GM12878 (cell line): ENCODE results near the gene SEPTIN11. TPM values are rescaled to one million over a fixed set of nuclear protein-coding genes. Genes with fewer than 3 reads are reported as not detected.
A peak's percentile ranks its signal among the peaks of the same experiment; 100 is the strongest.

Experiments
- ATAC-seq: fragments of 200-7000 bp; cut with Tn5 transposase; 3 replicates; pipeline ENCODE4 v1.9.1; 2020; ENCODE audit warnings: mild to moderate bottlenecking, moderate library complexity
- BruUV-seq: library from RNA; stranded (reverse); fragments of 400-500 nt; replicated peaks from 2 replicates; lab custom pipeline; 2021; lab: Mats Ljungman, UMichigan
- CTCF ChIA-PET: fragments of 300-600 bp; sonication (Branson Sonifier 250); formaldehyde crosslinking; extraction: SDS; loops from one replicate; lab custom pipeline; 2021; ENCODE audit warnings: inconsistent platforms; lab: Yijun Ruan, JAX
- POLR2A ChIA-PET: fragments of 350-600 bp; formaldehyde crosslinking; extraction: SDS; loops from one replicate; lab custom pipeline; 2021; ENCODE audit warnings: inconsistent platforms; lab: Charles Lee
- RAD21 ChIA-PET: fragments of 300-600 bp; sonication (Branson Sonifier 250); formaldehyde crosslinking; loops from one replicate; lab custom pipeline; 2023; ENCODE audit warnings: antibody characterized with exemption; ENCODE audit not compliant: unreplicated experiment; lab: Charles Lee
- SMC1A ChIA-PET: fragments of 300-600 bp; sonication (Branson Sonifier 250); formaldehyde crosslinking; loops from one replicate; lab custom pipeline; 2023; ENCODE audit not compliant: unreplicated experiment, uncharacterized antibody; lab: Charles Lee
- DNase-seq: peaks from one replicate; pipeline ENCODE4 v3.0.0-alpha.2; 2011; ENCODE audit warnings: low read depth, low spot score
- FAIRE-seq: peaks from 3 replicates; lab custom pipeline; 2011; peaks lifted over from hg19 to GRCh38; lab: Jason Lieb, UNC
- H2AFZ ChIP-seq: 2 replicates; pipeline ENCODE4 v1.6.0; 2011; ENCODE audit warnings: low read depth, low read length, control low read depth; ENCODE audit not compliant: control insufficient read depth
- H3K27ac ChIP-seq: 2 replicates; pipeline ENCODE4 v1.5.1; 2011; ENCODE audit warnings: control low read depth; ENCODE audit not compliant: control insufficient read depth, insufficient read depth
- H3K27me3 ChIP-seq, 2 experiments: replicated peaks in 1 of 2; 2 replicates each; pipeline versions ENCODE4 v1.6.0 to v1.6.1; 2011; ENCODE audit warnings: low read length in 1 of 2; ENCODE audit not compliant: control insufficient read depth in 2 of 2, insufficient read depth in 2 of 2
- H3K36me3 ChIP-seq, 2 experiments: 2 replicates each; pipeline ENCODE4 v1.5.1; 2011; ENCODE audit warnings: low read length in 1 of 2; ENCODE audit not compliant: control insufficient read depth in 2 of 2, insufficient read depth in 2 of 2
- H3K4me1 ChIP-seq: 2 replicates; pipeline ENCODE4 v1.6.1; 2011; ENCODE audit warnings: mild to moderate bottlenecking, low read length, moderate library complexity, mixed read lengths; ENCODE audit not compliant: control insufficient read depth, insufficient read depth
- H3K4me2 ChIP-seq: 2 replicates; pipeline ENCODE4 v1.6.0; 2011; ENCODE audit warnings: control low read depth; ENCODE audit not compliant: control insufficient read depth, insufficient read depth
- H3K4me3 ChIP-seq: fragments of 200-600 bp; sonication (generic); 2 replicates; pipeline ENCODE4 v1.5.1; 2016
- H3K79me2 ChIP-seq: 2 replicates; pipeline ENCODE4 v1.6.0; 2011; ENCODE audit warnings: low read length; ENCODE audit not compliant: control insufficient read depth, insufficient read depth
- H3K9ac ChIP-seq: 2 replicates; pipeline ENCODE4 v1.8.0; 2011; ENCODE audit warnings: low read length, control low read depth, mixed read lengths; ENCODE audit not compliant: control insufficient read depth, insufficient read depth
- H3K9me3 ChIP-seq: replicated peaks from 3 replicates; pipeline ENCODE4 v1.5.1; 2011; ENCODE audit warnings: mild to moderate bottlenecking, low read length; ENCODE audit not compliant: control insufficient read depth, insufficient read depth
- H4K20me1 ChIP-seq: 2 replicates; pipeline ENCODE4 v1.6.0; 2011; ENCODE audit not compliant: control insufficient read depth, insufficient read depth
- BRCA1 ChIP-seq: IDR thresholded peaks from 2 replicates; pipeline ENCODE4 v1.6.1; 2011; ENCODE audit warnings: low read depth, low read length, improper control_type of control experiment
- CBX5 ChIP-seq: sonication (generic); IDR thresholded peaks from 2 replicates; pipeline ENCODE4 v1.6.1; 2016; ENCODE audit warnings: low read depth, moderate library complexity, mild to moderate bottlenecking, inconsistent platforms
- CREM ChIP-seq: IDR thresholded peaks from 2 replicates; pipeline ENCODE4 v1.6.1; 2014; ENCODE audit warnings: antibody characterized with exemption, low read depth
- EED ChIP-seq: sonication (generic); IDR thresholded peaks from 2 replicates; pipeline ENCODE4 v1.6.1; 2016; ENCODE audit warnings: antibody characterized with exemption, low read depth
- ESRRA ChIP-seq: IDR thresholded peaks from 2 replicates; pipeline ENCODE4 v1.6.1; 2012; ENCODE audit warnings: mild to moderate bottlenecking, low read length, improper control_type of control experiment
- IKZF1 ChIP-seq: fragments of 450-650 bp; conservative IDR thresholded peaks from 2 replicates; pipeline ENCODE4 v1.6.1; 2017; ENCODE audit warnings: antibody characterized with exemption, mild to moderate bottlenecking
- IKZF2 ChIP-seq, 2 experiments: fragments of 450-650 bp; IDR thresholded peaks; 2 replicates each; pipeline ENCODE4 v1.6.1; 2017; ENCODE audit warnings: mild to moderate bottlenecking in 2 of 2, moderate library complexity in 2 of 2
- MEF2B ChIP-seq: fragments of 450-650 bp; IDR thresholded peaks from 2 replicates; pipeline ENCODE4 v1.6.1; 2018; ENCODE audit warnings: mild to moderate bottlenecking, moderate library complexity; ENCODE audit not compliant: partially characterized antibody, poor library complexity, severe bottlenecking
- NKRF ChIP-seq: fragments of 450-650 bp; conservative IDR thresholded peaks from 2 replicates; pipeline ENCODE4 v1.6.1; 2017; ENCODE audit warnings: mild to moderate bottlenecking, moderate library complexity
- POLR2AphosphoS5 ChIP-seq: IDR thresholded peaks from 2 replicates; pipeline ENCODE4 v1.6.1; 2011; ENCODE audit warnings: mild to moderate bottlenecking, low read length, inconsistent platforms
- RAD51 ChIP-seq: fragments of 450-650 bp; IDR thresholded peaks from 2 replicates; pipeline ENCODE4 v1.6.1; 2016; ENCODE audit warnings: moderate library complexity, mild to moderate bottlenecking, inconsistent platforms
- RUNX3 ChIP-seq: IDR thresholded peaks from 2 replicates; pipeline ENCODE4 v1.6.1; 2012; ENCODE audit warnings: low read length, inconsistent platforms
- SIX5 ChIP-seq: IDR thresholded peaks from 2 replicates; pipeline ENCODE4 v1.6.1; 2011; ENCODE audit warnings: mild to moderate bottlenecking, low read depth, low read length, moderate library complexity; ENCODE audit not compliant: severe bottlenecking
- SMARCA5 ChIP-seq: fragments of 450-650 bp; IDR thresholded peaks from 2 replicates; pipeline ENCODE4 v1.6.1; 2017; ENCODE audit warnings: mild to moderate bottlenecking
- SPI1 ChIP-seq: IDR thresholded peaks from 2 replicates; pipeline ENCODE4 v1.6.1; 2011; ENCODE audit warnings: low read depth, mild to moderate bottlenecking, low read length, moderate library complexity, borderline replicate concordance; ENCODE audit not compliant: insufficient read depth
- ZBTB4 ChIP-seq: fragments of 450-650 bp; formaldehyde crosslinking; IDR thresholded peaks from 2 replicates; pipeline ENCODE4 v1.4.0; 2022; ENCODE audit warnings: mild to moderate bottlenecking, moderate library complexity
- ZSCAN29 ChIP-seq: fragments of 450-650 bp; IDR thresholded peaks from 2 replicates; pipeline ENCODE4 v1.6.1; 2017; ENCODE audit warnings: mild to moderate bottlenecking, moderate library complexity
- WGBS: methylation state at CpG from one replicate; pipeline ENCODE4 v1.1.6; 2016; ENCODE audit warnings: low lambda C conversion rate; ENCODE audit not compliant: insufficient replicate concordance, insufficient coverage; ENCODE audit errors: missing lambda C conversion rate; 5-methylcytosine and 5-hydroxymethylcytosine counted together
- in situ Hi-C: fragments of 300-500 bp; cut with MboI; formaldehyde crosslinking; loops from 9 replicates; pipeline ENCODE4 v1.14.3; 2018; ENCODE audit warnings: mixed read lengths
- intact Hi-C: fragments of 100-400 bp; cut with micrococcal nuclease; formaldehyde crosslinking; loops from one replicate; pipeline ENCODE4 v1.14.2; 2022; ENCODE audit not compliant: unreplicated experiment
- polyA plus RNA-seq, 11 experiments: library from polyadenylated mRNA; depleted of rRNA in 4 of 11; unstranded in 6 of 11; stranded (reverse) in 5 of 11; fragments of >200 nt; fragmentation: Nextera tagmentation in 4 of 11; fragmentation: Illumina TruSeq in 1 of 11; extraction: Ambion mirVana in 4 of 11; extraction: Trizol in 1 of 11; gene quantifications; 1 replicate in 1 of 11; 2 replicates in 10 of 11; pipeline versions ENCODE4 v1.2.1 to v1.2.3, GENCODE V29; 2011 to 2016; ENCODE audit warnings: inconsistent platforms in 2 of 11, missing spikeins in 2 of 11, low read depth in 1 of 11
- total RNA-seq, 4 experiments: library from RNA; depleted of rRNA in 3 of 4; stranded (reverse); fragments of >200 nt in 3 of 4; fragmentation: Illumina TruSeq in 1 of 4; extraction: Trizol in 1 of 4; gene quantifications; 2 replicates each; pipeline versions ENCODE4 v1.2.1 to v1.2.3, GENCODE V29; 2013 to 2021

Gene SEPTIN11
- total and polyA plus RNA-seq, 10 of the 15 experiments (the other 5 are each of a cell fraction or from before 2014, with no cell fraction given) = 24.7 to 160 (median 91.3) TPM

- Histone ChIP-seq H3K27ac (peak overlapping the region; percentile 83), H3K27me3 (no peaks in the 10 kb centered on the region), H3K79me2 (peaks cover 76% of the 10 kb centered on the region)
- POLR2A ChIA-PET = interaction anchor here (0.6 to 1.9 kb wide), 6 partner anchors 9 to 243 kb away, joined by 3 to 8 read pairs (median 3); no protein-coding TSS in a partner anchor
- no peak for FAIRE-seq
- 1% methylated on average over 23 of the region's 23 CpGs for WGBS
- TF ChIP-seq IKZF1 (peak; percentile 33), SIX5 (no peak), ZSCAN29 (peak; percentile 98), CBX5 (0 out of 2 replicates have a peak, but pooled peaks have one; percentile 19), BRCA1 (no peak), ESRRA (no peak), POLR2AphosphoS5 (peak; percentile 23; the same call in 1 of the 2 replicates), SPI1 (peak; percentile 25; the same call in 1 of the 2 replicates), CREM (0 out of 2 replicates have a peak, but pooled peaks have one; percentile 20), NKRF (0 out of 2 replicates have a peak, but pooled peaks have one; percentile 35), SMARCA5 (no peak), EED (peak; percentile 43; the same call in 1 of the 2 replicates), IKZF2 (IDR thresholded peaks at IDR 0.05) (peak; percentile 41 to 55; a peak in 3 of 4 replicates), RAD51 (0 out of 2 replicates have a peak, but pooled peaks have one; percentile 52), RUNX3 (peak; percentile 36; the same call in 1 of the 2 replicates), ZBTB4 (CRISPR knock-in tag) (no peak), MEF2B (peak; percentile 79)
- TF ChIP-seq, all 136 proteins: peak for 12
- ChIA-PET SMC1A (interaction anchor here (0.9 to 3.5 kb wide), 7 partner anchors 9 to 44 kb away, joined by 3 to 22 read pairs (median 5); no protein-coding TSS in a partner anchor), RAD21 (interaction anchor here (0.6 to 3.1 kb wide), 7 partner anchors 8 to 94 kb away, joined by 3 to 17 read pairs (median 6); no protein-coding TSS in a partner anchor), CTCF (interaction anchor here (0.6 to 3.1 kb wide), 7 partner anchors 10 to 749 kb away, joined by 3 to 20 read pairs (median 4); no protein-coding TSS in a partner anchor)
- DNase-seq = no peak
- Histone ChIP-seq H3K9ac (peak overlapping the region; percentile 92), H3K4me1 (peaks cover 14% of the 10 kb centered on the region; the same call in 1 of the 2 replicates), H3K36me3 (peaks cover 0 to 2% of the 10 kb centered on the region in 2 experiments; a peak in 2 of 4 replicates), H4K20me1 (no peaks in the 10 kb centered on the region), H3K4me2 (peak overlapping the region; percentile 81), H3K9me3 (no peaks in the 10 kb centered on the region), H3K4me3 (peak overlapping the region; percentile 95), H2AFZ (peak overlapping the region; percentile 75)
- in situ Hi-C loops (no loop called here), intact Hi-C loops (loop anchor here (2.0 to 5.0 kb wide), 2 partner anchors 34 to 206 kb away; partner anchors contain the start of gene CCNG2)
- ATAC-seq = no peak
- TSS peak; percentile 27 for BruUV-seq
These were observed 1.6 kb downstream of the SEPTIN11 start for GRCh38 chr4:76950956-76951671.
